Measurements from ENCODE around the gene SLC25A45. TPM values are rescaled to one million over a fixed set of nuclear protein-coding genes. Genes with fewer than 3 reads are reported as not detected.

The SLC25A45 gene
- total RNA-seq, 3 donors from 2014 or later (not counting 1 experiment from before 2014, with no cell fraction given) = 50.9 to 61.1 (median 61.0) TPM

- intact Hi-C loops (cut with micrococcal nuclease) = loop anchor here (1.0 kb wide), 1 partner anchor 74 kb away; the partner anchor contains the start of gene MALAT1
- Mint-ChIP-seq H3K27ac (peak overlapping the region; percentile 98 to 100), H3K27me3 (ENCODE audit: low read depth in 2 of 2) (peaks cover 0 to 5% of the 10 kb centered on the region in 2 donors), H3K4me1 (peaks cover 87 to 92% of the 10 kb centered on the region in 2 donors), H3K4me3 (peak overlapping the region; percentile 95), H3K9me3 (no peaks in the 10 kb centered on the region), H3K36me3 (peaks cover 7% of the 10 kb centered on the region)
- TF ChIP-seq CTCF (IDR thresholded peaks at IDR 0.05) = no peak
- Histone ChIP-seq H3K27me3 (ENCODE audit: control insufficient read depth, insufficient read depth, low read length) (no peaks in the 10 kb centered on the region), H3K36me3 (ENCODE audit: control insufficient read depth, insufficient read depth, low read length) (peaks cover 16% of the 10 kb centered on the region), H3K4me1 (ENCODE audit: control insufficient read depth, insufficient read depth, low read length) (peaks cover 57% of the 10 kb centered on the region), H3K9me3 (ENCODE audit: control insufficient read depth, insufficient read depth, low read length) (no peaks in the 10 kb centered on the region), H3K27ac (ENCODE audit: low read length) (peak overlapping the region; percentile 100), H3K4me3 (ENCODE audit: low read length) (peak overlapping the region; percentile 84)
- ATAC-seq (peak; percentile 36 to 68 (median 46)), DNase-seq (peak; percentile 75 to 96)
- 0% methylated on average over 8 of the region's 9 CpGs for WGBS (ENCODE audit: insufficient coverage)
Observed at GRCh38 chr11:65425105-65425970, 42.9 kb upstream of the SLC25A45 start.

- Mint-ChIP-seq H3K27me3 (ENCODE audit: low read depth in 2 of 2) (peaks cover 0 to 5% of the 10 kb centered on the region in 2 donors), H3K36me3 (peaks cover 7% of the 10 kb centered on the region), H3K4me1 (peaks cover 85 to 92% of the 10 kb centered on the region in 2 donors), H3K9me3 (no peaks in the 10 kb centered on the region), H3K27ac (peak overlapping the region; percentile 98 to 100), H3K4me3 (peak overlapping the region; percentile 95)
- peak; percentile 58 to 69 for DNase-seq
- Histone ChIP-seq H3K27me3 (ENCODE audit: control insufficient read depth, insufficient read depth, low read length) (no peaks in the 10 kb centered on the region), H3K27ac (ENCODE audit: low read length) (peak overlapping the region; percentile 100), H3K4me3 (ENCODE audit: low read length) (peak overlapping the region; percentile 84), H3K36me3 (ENCODE audit: control insufficient read depth, insufficient read depth, low read length) (peaks cover 16% of the 10 kb centered on the region), H3K9me3 (ENCODE audit: control insufficient read depth, insufficient read depth, low read length) (no peaks in the 10 kb centered on the region), H3K4me1 (ENCODE audit: control insufficient read depth, insufficient read depth, low read length) (peaks cover 57% of the 10 kb centered on the region)
- under 1% methylated on average over 18 of the region's 18 CpGs for WGBS (ENCODE audit: insufficient coverage)
- intact Hi-C loops (cut with micrococcal nuclease) = loop anchor here (1.0 kb wide), 1 partner anchor 75 kb away; the partner anchor contains the start of gene MALAT1
- no peak for ATAC-seq
- TF ChIP-seq CTCF (IDR thresholded peaks at IDR 0.05) = no peak
Observed at GRCh38 chr11:65424205-65425104, 42.0 kb upstream of the SLC25A45 start.

- 1% methylated on average over 19 of the region's 19 CpGs for WGBS (ENCODE audit: insufficient coverage)
- H3K4me1 ChIP-seq (ENCODE audit: control insufficient read depth, insufficient read depth, low read length) = peaks cover 60% of the 10 kb centered on the region
- no peak for ATAC-seq
- peak overlapping the region; percentile 95 for H3K4me3 Mint-ChIP-seq
- H3K36me3 Mint-ChIP-seq = peaks cover 7% of the 10 kb centered on the region
- H3K27ac Mint-ChIP-seq = peak overlapping the region; percentile 98 to 100
- no peaks in the 10 kb centered on the region for H3K9me3 Mint-ChIP-seq
- H3K27me3 ChIP-seq (ENCODE audit: control insufficient read depth, insufficient read depth, low read length) = no peaks in the 10 kb centered on the region
- no peak for TF ChIP-seq CTCF (IDR thresholded peaks at IDR 0.05)
- peaks cover 0 to 5% of the 10 kb centered on the region in 2 donors for H3K27me3 Mint-ChIP-seq (ENCODE audit: low read depth in 2 of 2)
- H3K9me3 ChIP-seq (ENCODE audit: control insufficient read depth, insufficient read depth, low read length) = no peaks in the 10 kb centered on the region
- peak in 1 of 2 donors; percentile 48 for DNase-seq
- intact Hi-C loops (cut with micrococcal nuclease) = no loop called here
- peaks cover 16% of the 10 kb centered on the region for H3K36me3 ChIP-seq (ENCODE audit: control insufficient read depth, insufficient read depth, low read length)
- peak overlapping the region; percentile 100 for H3K27ac ChIP-seq (ENCODE audit: low read length)
- peaks cover 85 to 92% of the 10 kb centered on the region in 2 donors for H3K4me1 Mint-ChIP-seq
- peak overlapping the region; percentile 84 for H3K4me3 ChIP-seq (ENCODE audit: low read length)
Observed at GRCh38 chr11:65423516-65424204, 41.2 kb upstream of the SLC25A45 start.
